Heart left ventricle (tissue), 13 donors: ENCODE data around the gene AMIGO2.

Source experiments
- POLR2A ChIP-seq, 2 donors: fragments of 450-650 bp; IDR thresholded peaks; one replicate each; pipeline ENCODE4 v1.6.1; 2017; ENCODE audit warnings: antibody characterized with exemption in 2 of 2, mild to moderate bottlenecking in 2 of 2, moderate library complexity in 2 of 2
- TF ChIP-seq, protein P1 (sequence below), 12 donors: fragments of 200-600 bp; sonication (generic) in 4 of 12; IDR thresholded peaks; one replicate each; pipeline versions ENCODE4 v1.5.0 to v1.8.0; 2018 to 2022; ENCODE audit warnings: antibody characterized with exemption in 12 of 12, mild to moderate bottlenecking in 5 of 12
- donor health status: ischemic (EF 13 %, LVEDD 7.1; RV severe dilation, severe dysfunction).
- donor health status: DM: no; HTN: yes; CAD: no.
- donor health status: DM: no; HTN: no; CAD: no.
- donor health status: ischemic (EF 25% LVEDD 6.9; RV normal size, moderate dysfunction).
- donor health status: ischemic (EF 25% LVEDD 5.7; RV mildly dilated, moderate dysfunction).
- donor health status: ischemic (EF 35%, LVEDD 5.7; RV mildly dilated, moderate dysfunction).
- donor health status: nonischemic (EF 11% LVEDD 7.7; RV severe dilation, severe dysfunction).
- donor health status: DM: yes; HTN: yes; CAD: no.
- donor health status: PGD.
- donor health status: ischemic (EF 29% LVEDD 5.4; RV normal size, mild dysfunction).
- donor health status: nonischemic (EF 23%, LVEDD 6.1; RV moderate dilation, normal function).

DNA sequence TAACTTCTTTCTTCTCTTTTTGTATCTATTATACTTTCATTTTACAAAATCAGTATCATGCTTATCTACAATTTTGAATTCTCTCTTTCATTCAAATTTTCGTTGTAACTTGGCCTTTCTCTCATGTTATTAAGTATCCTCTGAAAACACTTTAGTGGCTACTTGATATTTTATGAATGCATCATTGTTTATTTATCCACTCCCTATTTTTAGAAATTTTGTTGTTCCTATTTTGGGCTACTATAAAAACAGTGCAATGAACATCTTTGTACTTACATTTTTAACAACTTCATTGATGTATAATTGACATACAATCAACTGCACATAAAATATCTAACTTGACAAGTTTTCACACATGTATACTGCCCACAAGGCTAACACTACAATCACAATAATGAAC, 44.0 kb upstream of the AMIGO2 start:
- no peak for TF ChIP-seq POLR2A (IDR thresholded peaks at IDR 0.05)
- TF ChIP-seq, protein P1, sequence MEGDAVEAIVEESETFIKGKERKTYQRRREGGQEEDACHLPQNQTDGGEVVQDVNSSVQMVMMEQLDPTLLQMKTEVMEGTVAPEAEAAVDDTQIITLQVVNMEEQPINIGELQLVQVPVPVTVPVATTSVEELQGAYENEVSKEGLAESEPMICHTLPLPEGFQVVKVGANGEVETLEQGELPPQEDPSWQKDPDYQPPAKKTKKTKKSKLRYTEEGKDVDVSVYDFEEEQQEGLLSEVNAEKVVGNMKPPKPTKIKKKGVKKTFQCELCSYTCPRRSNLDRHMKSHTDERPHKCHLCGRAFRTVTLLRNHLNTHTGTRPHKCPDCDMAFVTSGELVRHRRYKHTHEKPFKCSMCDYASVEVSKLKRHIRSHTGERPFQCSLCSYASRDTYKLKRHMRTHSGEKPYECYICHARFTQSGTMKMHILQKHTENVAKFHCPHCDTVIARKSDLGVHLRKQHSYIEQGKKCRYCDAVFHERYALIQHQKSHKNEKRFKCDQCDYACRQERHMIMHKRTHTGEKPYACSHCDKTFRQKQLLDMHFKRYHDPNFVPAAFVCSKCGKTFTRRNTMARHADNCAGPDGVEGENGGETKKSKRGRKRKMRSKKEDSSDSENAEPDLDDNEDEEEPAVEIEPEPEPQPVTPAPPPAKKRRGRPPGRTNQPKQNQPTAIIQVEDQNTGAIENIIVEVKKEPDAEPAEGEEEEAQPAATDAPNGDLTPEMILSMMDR (IDR thresholded peaks at IDR 0.05), result no peak
